Stimulated activated CD4-positive, alpha-beta T cell treated with anti-CD3 and anti-CD28 coated beads, Interleukin-2, amount 100 ng/mL, for 4 hours (primary cell): ENCODE measurements around the gene WHAMM.
"Not testable (repeated sequence)": the region's sequence is repeated elsewhere in the genome, so short reads cannot be mapped to it uniquely, and the experiment has no call there.

Experiments
- DNase-seq: peaks from one replicate; pipeline ENCODE4 v3.0.0-alpha.2; 2020; ENCODE audit warnings: low read depth

Gene WHAMM

GRCh38 chr15:82838096-82838735 lies 28.8 kb downstream of the WHAMM start:
- DNase-seq: no peak

GRCh38 chr15:82839136-82839535 lies 29.7 kb downstream of the WHAMM start:
- DNase-seq: no peak

DNA sequence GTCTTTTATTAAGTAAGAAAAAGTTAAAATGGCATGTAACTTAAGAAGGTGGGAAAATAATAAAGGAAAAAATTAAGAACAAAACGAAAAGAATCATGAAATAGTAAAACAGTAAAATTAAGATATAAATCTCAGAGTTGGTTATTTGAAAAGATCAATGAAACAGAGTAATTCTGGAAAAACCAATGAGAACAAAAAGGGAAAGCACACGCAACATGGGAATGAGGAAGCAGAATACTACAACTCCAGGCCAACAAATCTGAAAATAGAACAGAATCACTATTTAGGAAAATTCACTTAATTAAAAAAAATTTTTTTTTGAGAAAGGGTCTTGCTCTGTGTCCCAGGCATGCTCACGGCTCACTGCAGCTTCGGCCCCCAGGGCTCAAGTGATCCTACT lies 30.7 kb downstream of the WHAMM start:
- no peak for DNase-seq

DNA sequence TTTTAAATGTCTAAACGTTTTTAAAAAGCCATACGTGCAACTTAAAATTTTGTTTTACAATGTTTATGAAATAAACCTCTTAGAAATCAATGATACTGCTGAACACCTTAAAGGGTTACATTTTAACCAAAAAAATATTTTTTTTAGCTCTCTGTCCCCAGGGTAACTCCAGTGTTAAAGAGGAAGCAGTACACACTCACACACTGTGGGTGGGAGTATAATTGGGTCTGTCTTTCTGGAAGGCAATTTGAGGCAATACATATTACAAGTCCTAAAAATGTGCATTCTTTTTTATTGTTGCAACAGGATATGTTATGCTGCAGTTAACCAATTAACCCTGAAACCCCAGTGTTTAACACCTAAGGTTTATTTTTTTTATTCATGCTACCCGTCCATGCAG lies 34.1 kb downstream of the WHAMM start:
- DNase-seq: no peak

DNA sequence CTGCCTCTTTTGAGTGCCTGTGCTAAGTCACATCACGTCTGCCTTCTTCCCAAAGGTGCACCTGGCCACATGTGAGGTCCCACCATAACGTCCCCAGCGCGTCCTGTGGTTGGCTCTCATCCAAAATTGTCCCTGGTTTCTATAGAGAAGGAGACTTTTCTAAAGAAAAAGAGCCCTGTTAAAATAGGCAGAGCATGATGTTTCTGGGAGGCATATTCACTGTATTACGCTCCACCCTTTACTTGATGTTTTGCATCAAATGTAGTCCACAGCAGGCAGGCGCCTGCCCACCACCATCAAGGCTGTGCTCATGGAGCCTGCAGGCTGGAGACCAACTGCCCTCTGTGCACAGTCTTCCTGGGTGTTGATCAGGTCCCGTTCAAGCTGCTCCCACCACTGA lies 36.3 kb downstream of the WHAMM start:
- no peak for DNase-seq

- no peak for DNase-seq
These were observed 37.2 kb downstream of the WHAMM start for GRCh38 chr15:82846621-82847020.

DNA sequence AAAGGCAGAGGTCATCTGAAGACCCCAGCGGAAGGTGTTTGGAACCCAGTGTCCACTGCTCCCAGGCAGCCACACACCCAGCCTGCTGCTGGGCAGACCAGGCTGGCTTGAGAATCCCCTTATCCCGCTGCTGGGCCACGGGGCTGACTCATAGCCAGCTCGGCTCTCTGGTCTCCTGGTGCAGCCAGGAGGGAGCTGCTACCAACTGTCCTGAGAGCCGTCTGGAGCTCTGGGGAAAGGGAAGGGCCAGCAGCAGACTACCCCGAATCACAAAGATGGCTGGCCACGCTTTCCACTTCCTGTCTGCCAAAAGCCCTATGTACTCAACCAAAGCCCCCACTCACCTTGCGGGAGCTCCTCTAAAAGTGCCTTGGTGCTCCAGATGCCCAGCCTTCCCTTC lies 38.3 kb downstream of the WHAMM start:
- DNase-seq: no peak

- DNase-seq: no peak
These were observed 39.0 kb downstream of the WHAMM start for GRCh38 chr15:82848241-82848993.

- peak; percentile 3 for DNase-seq
These were observed 40.4 kb downstream of the WHAMM start for GRCh38 chr15:82849556-82850512.

- no peak for DNase-seq
These were observed 41.3 kb downstream of the WHAMM start for GRCh38 chr15:82850731-82851130.

DNA sequence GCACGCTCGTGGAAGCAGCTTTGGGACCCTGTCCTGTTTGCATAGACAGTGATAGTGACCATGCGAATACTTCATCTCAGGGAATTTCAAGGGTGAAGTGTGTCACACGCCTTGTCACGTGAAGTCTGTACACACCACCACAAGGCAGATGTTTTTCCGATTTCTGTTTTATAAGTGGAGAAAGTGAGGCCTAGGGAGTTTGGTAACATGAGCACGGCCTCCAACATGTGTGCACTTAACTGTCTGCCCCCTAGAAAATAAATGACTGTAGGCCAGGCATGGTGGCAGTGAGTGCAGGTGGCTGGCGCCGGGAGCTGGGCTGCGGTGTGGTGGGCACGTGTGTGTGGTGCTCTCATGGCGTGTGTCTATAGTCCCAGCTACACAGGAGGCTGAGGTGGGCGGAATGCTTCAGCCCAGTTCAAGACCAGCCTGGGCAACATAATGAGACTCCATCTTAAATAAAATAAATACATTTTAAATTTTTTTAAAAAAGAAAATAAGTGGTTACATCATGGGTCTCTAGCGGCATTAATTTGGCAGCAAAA lies 42.0 kb downstream of the WHAMM start:
- DNase-seq: no peak

DNA sequence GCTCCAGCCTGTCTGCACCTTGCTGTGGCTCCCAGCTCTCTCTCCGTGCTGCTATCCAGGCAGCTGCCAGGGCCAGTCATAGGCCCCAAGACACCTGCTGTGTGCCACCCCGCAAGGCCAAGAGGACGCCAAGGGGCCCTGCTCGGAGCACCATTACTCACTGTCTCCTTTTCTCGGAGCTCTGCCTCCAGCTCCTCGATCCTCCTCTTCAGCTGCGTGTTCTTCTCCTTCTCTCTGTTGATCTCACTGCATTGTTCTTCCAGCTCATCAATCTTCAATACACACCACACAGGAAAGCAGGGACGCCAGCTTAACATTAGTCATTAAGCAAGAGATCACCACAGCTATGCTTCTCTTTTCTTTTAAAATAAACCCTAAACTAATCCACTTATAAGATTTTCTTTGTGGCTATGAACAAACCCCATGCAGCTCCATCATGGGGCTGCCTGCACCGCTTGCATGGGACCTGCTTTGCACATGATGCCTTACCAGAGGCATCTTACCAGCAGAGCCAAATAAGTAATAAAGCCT lies 42.6 kb downstream of the WHAMM start:
- no peak for DNase-seq

DNA sequence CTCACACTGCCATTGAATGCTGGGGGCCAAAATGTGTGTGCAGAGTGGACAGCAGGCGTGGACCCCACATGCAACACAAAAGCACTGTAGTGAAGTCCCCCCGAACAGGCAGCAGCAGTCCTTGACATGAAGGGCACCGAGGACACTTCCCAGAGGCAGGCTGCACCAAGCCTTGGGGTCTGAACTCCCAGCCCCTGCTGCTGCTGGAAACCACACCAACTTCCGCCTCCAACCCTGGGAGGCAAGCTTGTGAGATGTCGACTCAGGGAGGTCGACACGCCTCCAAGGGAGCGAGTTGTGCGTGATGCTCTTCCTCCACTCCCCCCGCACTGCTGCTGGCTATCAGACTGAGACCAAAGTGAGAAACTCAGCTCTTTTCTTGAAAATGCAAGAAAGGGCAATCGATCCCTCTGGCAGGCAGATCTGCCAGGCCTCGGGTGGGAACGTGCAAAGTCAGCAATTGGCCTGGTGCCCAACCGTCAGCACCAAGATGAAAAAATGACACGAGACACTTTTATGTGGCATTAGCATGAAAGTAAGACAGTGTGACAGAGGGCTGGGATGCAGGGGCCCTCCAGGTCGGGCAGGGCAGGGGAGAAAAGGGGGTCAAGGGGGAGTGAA lies 43.6 kb downstream of the WHAMM start:
- no peak for DNase-seq

DNA sequence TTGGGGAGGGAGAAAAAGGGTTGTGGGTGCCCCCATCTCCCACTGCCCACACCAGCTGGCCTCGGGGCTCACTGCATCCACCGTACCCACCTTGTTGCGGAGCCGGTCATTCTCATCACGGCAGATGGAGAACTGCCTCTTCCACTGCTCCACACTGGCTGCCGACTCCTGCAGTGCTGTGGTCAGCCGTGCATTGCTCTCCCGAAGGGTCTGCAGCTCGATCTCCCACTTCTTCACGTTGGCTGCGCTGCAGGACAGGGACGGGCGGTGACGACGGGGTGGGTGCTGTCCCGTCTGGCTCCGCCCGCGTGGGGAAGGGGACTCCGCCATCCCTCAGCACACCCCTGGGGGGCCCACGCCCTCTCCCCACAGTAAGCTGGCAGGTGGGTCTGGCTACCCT lies 45.1 kb downstream of the WHAMM start:
- DNase-seq: no peak

DNA sequence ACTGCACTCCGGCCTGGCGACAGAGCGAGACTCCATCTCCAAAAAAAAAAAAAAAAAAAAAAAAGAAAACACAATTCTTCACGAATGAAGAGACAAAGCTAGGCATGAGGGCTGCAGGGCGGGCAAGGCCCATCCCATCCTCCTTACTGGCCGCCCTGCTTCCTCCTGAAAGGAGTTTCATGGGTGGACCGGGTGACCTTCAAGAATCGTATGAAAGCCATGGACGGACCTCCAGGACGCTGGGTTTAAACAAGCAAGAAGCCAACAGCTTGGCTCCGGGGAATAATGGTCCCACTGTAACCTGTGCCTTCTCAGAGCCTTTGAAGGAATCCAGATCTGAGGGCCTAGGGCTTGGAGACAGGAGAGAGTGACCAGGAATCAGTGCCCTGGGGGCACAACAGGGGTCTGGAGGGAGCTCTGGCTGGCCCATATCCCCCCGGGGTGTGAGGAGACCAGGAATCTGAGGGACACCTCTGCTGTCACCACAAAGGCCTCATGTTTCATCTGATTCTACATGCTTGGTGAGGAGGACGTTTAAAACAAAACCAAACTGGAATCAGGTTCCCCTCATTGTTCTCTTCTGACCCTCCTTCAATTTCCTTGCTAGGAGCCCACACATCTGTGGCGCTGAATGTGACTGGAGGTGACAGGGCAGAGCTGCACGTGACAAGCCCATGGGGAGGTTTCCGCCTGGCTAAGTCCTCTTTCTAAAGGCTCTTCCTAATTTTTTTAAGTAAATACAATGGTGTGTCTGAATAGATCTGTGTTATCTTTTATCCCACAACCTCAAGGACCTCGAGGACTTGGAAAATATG lies 46.1 kb downstream of the WHAMM start:
- no peak for DNase-seq

- no peak for DNase-seq
These were observed 47.2 kb downstream of the WHAMM start for GRCh38 chr15:82856397-82857170.

DNA sequence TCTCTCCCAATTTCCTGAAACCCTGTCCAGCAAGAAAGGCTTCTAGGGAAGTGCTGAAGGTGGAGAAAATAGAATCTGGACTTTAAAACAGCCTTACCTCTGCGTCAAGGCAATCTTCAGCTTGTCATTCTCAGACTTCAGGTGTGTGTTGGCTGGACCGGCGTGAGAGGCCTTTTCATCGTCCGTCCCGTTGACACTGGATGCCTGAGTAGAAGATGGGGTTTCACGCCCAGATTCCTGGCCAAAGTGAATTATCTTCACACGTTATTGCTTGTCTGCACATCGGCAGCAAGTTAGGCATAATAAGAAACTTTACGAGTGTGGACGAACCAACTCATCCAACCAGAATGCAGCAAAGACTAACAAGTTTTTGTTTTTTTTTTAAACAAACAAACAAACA lies 49.5 kb downstream of the WHAMM start:
- no peak for DNase-seq

- no peak for DNase-seq
These were observed 53.5 kb downstream of the WHAMM start for GRCh38 chr15:82862886-82863285.

- DNase-seq: no peak
These were observed 55.5 kb downstream of the WHAMM start for GRCh38 chr15:82864967-82865366.

- DNase-seq: not testable (repeated sequence)
These were observed 56.2 kb downstream of the WHAMM start for GRCh38 chr15:82865581-82865980.
